Adrenal gland (tissue), 5 donors: ENCODE measurements around the gene SLC12A6.

Experiments used
- POLR2A ChIP-seq, 2 donors: fragments of 450-650 bp; IDR thresholded peaks; one replicate each; pipeline ENCODE4 v1.6.1; 2017; ENCODE audit warnings: antibody characterized with exemption in 2 of 2, mild to moderate bottlenecking in 2 of 2, moderate library complexity in 1 of 2
- TF ChIP-seq, protein P1 (sequence below), 6 experiments: fragments of 450-650 bp in 4 of 6; fragments of 200-600 bp in 2 of 6; sonication (generic) in 1 of 6; IDR thresholded peaks; 1 replicate in 5 of 6; 2 replicates in 1 of 6; pipeline versions ENCODE4 v1.5.1 to v1.8.0; 2016 to 2021; ENCODE audit warnings: antibody characterized with exemption in 6 of 6, mild to moderate bottlenecking in 2 of 6, moderate library complexity in 1 of 6
- donor health status: DM: no; HTN: no; CAD: no.

DNA sequence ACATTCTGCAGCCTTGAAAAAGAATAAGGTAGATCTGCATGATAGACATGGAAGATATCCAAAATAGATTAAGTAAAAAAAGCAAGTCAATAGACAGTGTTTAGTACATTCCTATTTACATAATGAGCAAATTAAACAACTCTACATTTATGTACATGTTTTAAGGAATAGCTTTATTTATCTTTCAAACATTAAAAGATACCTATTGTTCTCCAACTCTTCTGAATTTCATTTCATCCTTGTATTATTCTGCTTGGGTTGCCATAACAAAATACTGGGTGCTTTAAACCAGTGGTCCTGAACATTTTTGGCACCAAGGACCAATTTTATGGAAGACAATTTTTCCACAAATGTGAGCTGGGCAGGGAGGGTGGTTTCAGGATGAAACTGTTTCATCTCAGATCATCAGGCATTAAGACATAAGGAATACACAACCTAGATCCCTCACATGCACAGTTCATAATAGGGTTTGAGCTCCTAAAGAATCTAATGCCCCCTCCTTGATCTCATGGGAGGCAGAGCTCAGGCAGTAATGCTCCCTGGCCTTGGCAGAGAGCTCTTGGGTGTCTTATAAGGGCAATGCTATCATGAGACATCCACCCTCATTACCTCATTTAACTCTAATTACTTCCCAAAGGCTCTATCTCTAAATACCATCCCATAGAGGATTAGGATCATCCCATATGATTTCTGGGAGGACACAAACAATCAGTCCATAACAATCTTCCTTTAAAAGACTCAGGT is 120.9 kb downstream of the SLC12A6 start:
- TF ChIP-seq, protein P1, sequence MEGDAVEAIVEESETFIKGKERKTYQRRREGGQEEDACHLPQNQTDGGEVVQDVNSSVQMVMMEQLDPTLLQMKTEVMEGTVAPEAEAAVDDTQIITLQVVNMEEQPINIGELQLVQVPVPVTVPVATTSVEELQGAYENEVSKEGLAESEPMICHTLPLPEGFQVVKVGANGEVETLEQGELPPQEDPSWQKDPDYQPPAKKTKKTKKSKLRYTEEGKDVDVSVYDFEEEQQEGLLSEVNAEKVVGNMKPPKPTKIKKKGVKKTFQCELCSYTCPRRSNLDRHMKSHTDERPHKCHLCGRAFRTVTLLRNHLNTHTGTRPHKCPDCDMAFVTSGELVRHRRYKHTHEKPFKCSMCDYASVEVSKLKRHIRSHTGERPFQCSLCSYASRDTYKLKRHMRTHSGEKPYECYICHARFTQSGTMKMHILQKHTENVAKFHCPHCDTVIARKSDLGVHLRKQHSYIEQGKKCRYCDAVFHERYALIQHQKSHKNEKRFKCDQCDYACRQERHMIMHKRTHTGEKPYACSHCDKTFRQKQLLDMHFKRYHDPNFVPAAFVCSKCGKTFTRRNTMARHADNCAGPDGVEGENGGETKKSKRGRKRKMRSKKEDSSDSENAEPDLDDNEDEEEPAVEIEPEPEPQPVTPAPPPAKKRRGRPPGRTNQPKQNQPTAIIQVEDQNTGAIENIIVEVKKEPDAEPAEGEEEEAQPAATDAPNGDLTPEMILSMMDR (IDR thresholded peaks at IDR 0.05) = no peak
- TF ChIP-seq POLR2A (IDR thresholded peaks at IDR 0.05) = no peak
